ENCODE data around the gene LCAT. TPM values are rescaled to one million over a fixed set of nuclear protein-coding genes. Genes with fewer than 3 reads are reported as not detected.

The LCAT gene
- total RNA-seq, 1 donor from 2014 or later: 1.6 TPM

GRCh38 chr16:67953641-67954375 is 9.9 kb upstream of the LCAT start:
- H3K27me3 ChIP-seq (ENCODE audit: control insufficient read depth, insufficient read depth, low read length): no peaks in the 10 kb centered on the region
- FAIRE-seq (no peak), DNase-seq (ENCODE audit: low read depth) (no peak)
- no peak overlapping the region for H3K4me3 ChIP-seq (ENCODE audit: low read depth, low read length)
- TF ChIP-seq CTCF (IDR thresholded peaks at IDR 0.05; ENCODE audit: insufficient read depth, low read length, severe bottlenecking): no peak
- H3K36me3 ChIP-seq (ENCODE audit: control insufficient read depth, insufficient read depth, low read length): peaks cover 55% of the 10 kb centered on the region

- FAIRE-seq (no peak), DNase-seq (ENCODE audit: low read depth) (no peak)
- TF ChIP-seq CTCF (IDR thresholded peaks at IDR 0.05; ENCODE audit: insufficient read depth, low read length, severe bottlenecking): no peak
- Histone ChIP-seq H3K27me3 (ENCODE audit: control insufficient read depth, insufficient read depth, low read length) (no peaks in the 10 kb centered on the region), H3K36me3 (ENCODE audit: control insufficient read depth, insufficient read depth, low read length) (peaks cover 61% of the 10 kb centered on the region), H3K4me3 (ENCODE audit: low read depth, low read length) (no peak overlapping the region)
Observed at GRCh38 chr16:67951485-67951884, 7.6 kb upstream of the LCAT start.

- TF ChIP-seq CTCF (IDR thresholded peaks at IDR 0.05; ENCODE audit: insufficient read depth, low read length, severe bottlenecking): no peak
- no peak for DNase-seq (ENCODE audit: low read depth)
Observed at GRCh38 chr16:67950335-67950843, 6.5 kb upstream of the LCAT start.

GRCh38 chr16:67949645-67950044 is 5.7 kb upstream of the LCAT start:
- peaks cover 65% of the 10 kb centered on the region for H3K36me3 ChIP-seq (ENCODE audit: control insufficient read depth, insufficient read depth, low read length)
- no peak for FAIRE-seq

More at GRCh38 chr16:67950335-67950843, 6.5 kb upstream of the LCAT start:
- H3K4me3 ChIP-seq (ENCODE audit: low read depth, low read length): no peak overlapping the region
- no peak for FAIRE-seq
- peaks cover 68% of the 10 kb centered on the region for H3K36me3 ChIP-seq (ENCODE audit: control insufficient read depth, insufficient read depth, low read length)
- H3K27me3 ChIP-seq (ENCODE audit: control insufficient read depth, insufficient read depth, low read length): no peaks in the 10 kb centered on the region

GRCh38 chr16:67948015-67948414 is 4.1 kb upstream of the LCAT start:
- no peak for TF ChIP-seq CTCF (IDR thresholded peaks at IDR 0.05; ENCODE audit: insufficient read depth, low read length, severe bottlenecking)
- H3K4me3 ChIP-seq (ENCODE audit: low read depth, low read length): no peak overlapping the region
- FAIRE-seq (no peak), DNase-seq (ENCODE audit: low read depth) (no peak)
- no peaks in the 10 kb centered on the region for H3K27me3 ChIP-seq (ENCODE audit: control insufficient read depth, insufficient read depth, low read length)
- H3K36me3 ChIP-seq (ENCODE audit: control insufficient read depth, insufficient read depth, low read length): peaks cover 61% of the 10 kb centered on the region

More at GRCh38 chr16:67949645-67950044, 5.7 kb upstream of the LCAT start:
- DNase-seq (ENCODE audit: low read depth): no peak
- TF ChIP-seq CTCF (IDR thresholded peaks at IDR 0.05; ENCODE audit: insufficient read depth, low read length, severe bottlenecking): no peak
- no peaks in the 10 kb centered on the region for H3K27me3 ChIP-seq (ENCODE audit: control insufficient read depth, insufficient read depth, low read length)
- no peak overlapping the region for H3K4me3 ChIP-seq (ENCODE audit: low read depth, low read length)
